GM18870 (cell line): Measurements from ENCODE around the gene DUXA.
A peak's percentile ranks its signal among the peaks of the same experiment; 100 is the strongest.
"Not testable (repeated sequence)": the region's sequence is repeated elsewhere in the genome, so short reads cannot be mapped to it uniquely, and the experiment has no call there.

Source experiments
- ATAC-seq: cut with Tn5 transposase; IDR thresholded peaks from one replicate; pipeline ENCODE4 v1.9.1; 2021; ENCODE audit warnings: moderate library complexity; ENCODE audit not compliant: unreplicated experiment

The DUXA gene

DNA sequence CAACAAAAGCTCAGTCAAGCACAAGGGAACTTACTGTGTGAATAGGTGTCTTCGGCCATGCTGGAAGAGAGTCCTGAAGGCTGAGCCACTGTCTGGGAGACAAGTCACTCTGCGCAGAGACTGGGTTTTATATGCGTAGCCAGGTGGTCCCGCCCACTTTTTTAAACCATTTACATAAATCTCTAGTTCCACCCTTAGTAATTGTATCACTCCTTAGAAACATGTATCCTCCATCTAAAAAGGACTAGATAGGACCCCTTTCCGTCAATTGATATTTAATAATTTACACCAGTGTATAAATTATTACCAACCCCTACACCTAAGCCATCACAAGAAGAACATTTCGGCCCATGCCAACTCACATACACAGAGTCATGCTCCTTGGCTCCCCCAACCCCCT, at the start of gene DUXA:
DUXA (minus strand) TSS at position 101 of the 400 bp plus-strand sequence; CDS start at position 59, 42 bp downstream.
- no peak for ATAC-seq

DNA sequence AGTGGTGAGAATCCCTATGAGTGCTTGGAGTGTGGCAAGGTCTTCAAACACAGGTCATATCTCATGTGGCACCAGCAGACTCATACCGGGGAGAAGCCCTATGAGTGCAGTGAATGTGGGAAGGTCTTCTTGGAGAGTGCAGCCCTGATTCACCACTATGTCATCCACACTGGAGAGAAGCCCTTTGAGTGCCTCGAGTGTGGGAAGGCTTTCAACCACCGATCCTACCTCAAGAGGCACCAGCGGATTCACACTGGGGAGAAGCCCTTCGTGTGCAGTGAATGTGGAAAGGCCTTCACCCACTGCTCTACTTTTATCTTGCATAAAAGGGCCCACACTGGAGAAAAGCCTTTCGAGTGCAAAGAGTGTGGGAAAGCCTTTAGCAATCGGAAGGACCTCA, 44.8 kb upstream of the DUXA start:
- ATAC-seq: no peak

DNA sequence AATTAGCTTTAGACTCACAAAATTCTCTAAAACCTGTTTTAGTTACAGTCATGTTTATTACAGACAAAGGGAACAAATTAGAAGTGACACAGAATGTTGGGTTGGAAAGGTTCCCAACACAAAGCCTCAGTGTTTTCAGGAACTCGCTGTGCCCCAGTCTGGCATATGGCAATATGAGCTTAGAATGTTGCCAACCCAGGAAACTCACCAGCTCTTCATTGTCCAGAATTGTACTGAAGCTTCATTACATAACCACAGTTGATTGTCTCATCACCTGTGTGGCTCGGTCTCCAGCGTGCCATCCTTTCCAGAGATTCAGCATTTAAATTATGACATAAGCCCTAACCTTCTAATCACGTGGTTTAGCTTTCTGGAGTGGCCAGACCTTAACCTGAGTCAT, 43.1 kb upstream of the DUXA start:
- ATAC-seq: no peak

GRCh38 chr19:57202160-57202559, 34.9 kb upstream of the DUXA start:
- ATAC-seq: no peak

DNA sequence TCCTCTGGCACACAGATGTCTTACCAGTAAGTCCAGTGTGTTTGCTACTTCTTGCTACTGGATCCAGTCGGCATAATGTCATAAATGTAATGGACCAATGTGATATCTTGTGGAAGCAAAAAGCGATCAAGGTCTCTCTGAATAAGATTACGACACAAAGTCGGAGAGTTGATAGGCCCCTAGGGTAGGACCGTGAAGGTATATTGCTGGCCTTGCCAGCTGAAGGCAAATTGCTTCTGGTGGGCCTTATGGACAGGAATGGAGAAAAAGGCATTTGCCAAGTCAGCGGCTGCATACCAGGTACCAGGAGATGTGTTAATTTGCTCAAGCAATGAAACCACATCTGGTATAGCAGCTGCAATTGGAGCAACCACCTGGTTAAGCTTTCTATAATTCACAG, 30.6 kb upstream of the DUXA start:
- ATAC-seq: not testable (repeated sequence)

GRCh38 chr19:57192993-57193392, 25.7 kb upstream of the DUXA start:
- no peak for ATAC-seq

GRCh38 chr19:57192077-57192420, 24.8 kb upstream of the DUXA start:
- ATAC-seq: no peak

GRCh38 chr19:57191141-57192076, 24.1 kb upstream of the DUXA start, which contains the start of gene ZNF264:
ZNF264 (plus strand) TSS chr19:57191500; CDS start chr19:57191914, 414 bp downstream.
- ATAC-seq: peak; percentile 86

DNA sequence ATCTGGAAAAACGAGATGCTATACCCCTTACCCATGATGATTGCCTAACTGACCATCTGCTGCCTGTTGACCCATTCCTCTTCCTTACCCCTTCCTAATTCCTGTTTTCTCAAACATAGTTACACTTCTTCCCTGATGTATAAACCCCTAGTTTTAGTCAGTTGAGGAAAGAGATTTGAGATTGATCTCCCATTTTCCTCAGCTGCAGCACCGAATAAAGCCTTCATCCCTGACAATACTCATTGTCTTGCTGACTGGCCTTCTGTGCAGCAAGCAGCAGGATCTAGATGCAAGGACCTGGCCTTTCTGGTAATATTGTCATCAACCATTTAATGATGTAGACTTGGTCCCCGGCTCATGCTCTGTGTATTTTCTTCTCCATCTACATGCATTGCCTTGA, 23.0 kb upstream of the DUXA start:
- no peak for ATAC-seq

- ATAC-seq: no peak
Measured at GRCh38 chr19:57171551-57172081, 4.3 kb upstream of the DUXA start.

DNA sequence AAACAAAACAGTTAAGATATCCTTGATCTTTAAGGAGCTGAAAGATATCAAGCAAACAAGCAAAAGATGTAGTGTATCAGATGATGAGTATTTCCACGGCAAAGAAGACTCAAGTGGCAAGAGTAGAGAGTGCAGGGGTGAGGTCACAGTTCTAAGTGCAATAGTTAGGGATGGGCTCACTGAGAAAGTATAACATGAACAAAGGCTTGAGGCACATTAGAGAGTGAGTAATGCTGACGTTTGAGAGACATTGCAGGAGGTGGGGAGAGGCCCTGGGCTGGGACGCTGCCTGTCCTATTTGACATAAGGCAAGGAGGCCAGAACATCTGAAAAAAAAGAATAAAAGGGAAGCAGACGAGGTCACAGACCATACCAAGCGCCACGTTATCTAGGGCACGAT, 1.4 kb downstream of the DUXA start:
- no peak for ATAC-seq

DNA sequence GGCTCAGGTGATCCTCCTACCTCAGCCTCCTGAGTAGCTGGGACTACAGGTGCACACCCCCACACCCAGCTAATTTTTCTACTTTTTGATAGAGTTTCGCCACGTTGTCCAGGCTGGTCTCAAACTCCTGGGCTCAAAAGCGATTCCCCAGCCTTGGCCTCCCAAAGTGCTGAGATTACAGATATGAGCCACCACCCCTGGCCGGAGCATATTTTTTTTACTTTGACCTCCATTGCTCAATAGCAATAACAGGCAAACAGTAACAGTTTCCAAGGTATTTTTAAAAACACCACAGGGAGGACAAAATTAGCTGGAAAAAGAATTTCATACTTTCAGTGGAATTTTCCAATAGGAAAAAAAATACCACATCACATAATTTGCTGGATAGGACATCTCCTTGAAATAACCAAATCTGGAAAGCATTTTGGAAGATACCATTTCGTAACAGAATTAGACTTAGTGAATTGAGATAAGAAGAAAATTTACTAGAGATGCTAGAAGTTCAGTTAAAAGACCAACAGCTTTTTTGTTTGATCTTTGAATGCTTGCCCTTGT, 5.2 kb downstream of the DUXA start:
- no peak for ATAC-seq

DNA sequence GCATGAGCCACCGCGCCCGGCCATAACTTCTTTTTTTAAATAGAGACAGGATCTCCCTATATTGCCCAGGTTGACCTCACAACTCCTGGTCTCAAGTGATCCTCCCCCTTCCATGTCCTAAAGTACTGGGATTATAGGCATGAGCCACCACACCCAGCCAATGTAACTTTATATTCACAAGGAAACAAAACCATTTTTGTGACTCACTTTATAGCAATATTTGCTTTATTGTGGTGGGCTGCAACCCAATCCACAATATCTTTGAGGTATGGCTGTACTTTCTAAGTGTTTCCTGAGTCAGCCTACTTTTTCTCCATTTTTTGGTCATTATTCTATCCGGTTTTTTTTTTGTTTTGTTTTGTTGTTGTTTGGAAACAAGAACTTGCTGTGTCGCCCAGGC, 14.4 kb downstream of the DUXA start:
- no peak for ATAC-seq

- no peak for ATAC-seq
Measured at GRCh38 chr19:57141699-57142098, 25.6 kb downstream of the DUXA start.

GRCh38 chr19:57135797-57136196, 31.5 kb downstream of the DUXA start:
- ATAC-seq: no peak

- not testable (repeated sequence) for ATAC-seq
Measured at GRCh38 chr19:57127403-57127802, 39.9 kb downstream of the DUXA start.

GRCh38 chr19:57123882-57124281, 43.4 kb downstream of the DUXA start:
- ATAC-seq: no peak

- no peak for ATAC-seq
Measured at GRCh38 chr19:57118848-57119247, 48.4 kb downstream of the DUXA start.

DNA sequence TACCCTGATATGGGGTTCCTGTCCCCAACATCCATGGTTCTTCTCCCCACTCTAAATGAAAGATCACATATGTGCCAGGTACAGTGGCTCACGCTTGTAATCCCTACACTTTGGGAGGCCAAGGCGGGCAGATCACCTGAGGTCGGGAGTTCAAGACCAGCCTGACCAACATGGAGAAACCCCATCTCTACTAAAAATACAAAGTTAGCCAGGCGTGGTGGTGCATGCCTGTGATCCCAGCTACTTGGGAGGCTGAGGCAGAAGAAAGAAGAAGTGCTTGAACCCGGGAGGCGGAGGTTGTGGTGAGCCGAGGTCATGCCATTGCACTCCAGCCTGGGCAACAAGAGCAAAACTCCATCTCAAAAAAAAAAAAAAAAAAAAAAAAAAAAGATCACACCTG, 53.8 kb downstream of the DUXA start:
- not testable (repeated sequence) for ATAC-seq

DNA sequence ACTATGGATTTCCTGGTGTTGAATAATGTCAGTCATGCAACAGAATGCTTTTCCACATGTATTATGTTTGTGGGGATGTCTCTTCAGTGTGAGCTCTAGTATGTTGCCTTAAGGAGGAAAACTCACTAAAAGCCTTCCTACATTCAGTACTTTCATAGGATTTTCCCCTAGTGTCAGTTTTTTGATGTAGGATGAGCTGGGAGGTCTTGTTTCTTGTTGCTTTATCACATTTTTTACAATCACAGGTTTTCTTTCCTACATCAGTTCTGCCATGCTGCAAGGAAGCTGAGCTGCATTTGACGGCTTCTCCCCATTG, 56.0 kb downstream of the DUXA start:
- ATAC-seq: no peak

GRCh38 chr19:57110592-57111328, 56.5 kb downstream of the DUXA start:
- ATAC-seq: no peak
